SH-SY5Y (cell line): ENCODE data around the gene F3.

ENCODE experiments used
- GATA2 ChIP-seq: IDR thresholded peaks from 2 replicates; pipeline ENCODE4 v1.6.1; 2011; ENCODE audit warnings: mild to moderate bottlenecking, low read depth, low read length
- GATA3 ChIP-seq: IDR thresholded peaks from 2 replicates; pipeline ENCODE4 v1.6.1; 2011; ENCODE audit warnings: low read depth, mild to moderate bottlenecking, low read length, moderate library complexity

DNA sequence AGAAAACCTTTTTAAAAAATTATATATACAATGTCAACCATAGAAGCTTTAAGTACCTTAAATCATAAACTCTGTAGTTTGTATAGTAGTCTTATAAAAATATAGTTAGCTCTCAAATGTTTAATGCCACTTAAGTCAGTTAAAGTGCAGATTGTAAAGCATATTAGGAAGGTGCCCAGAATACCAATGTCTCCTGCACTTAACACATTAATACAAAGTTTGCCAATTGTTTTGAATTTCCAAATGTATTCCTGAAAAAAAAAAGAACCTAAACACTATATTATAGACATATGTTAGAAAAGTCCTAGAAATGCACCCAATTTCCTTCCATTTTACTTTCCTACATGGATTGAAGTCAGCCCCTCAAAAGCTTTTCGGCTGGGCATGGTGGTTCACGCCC lies 12.1 kb downstream of the F3 start:
- TF ChIP-seq GATA2 (no peak), GATA3 (no peak)
